Stimulated activated CD4-positive, alpha-beta T cell treated with anti-CD3 and anti-CD28 coated beads, TNF-alpha, amount 100 ng/mL, for 1 hour (primary cell): ENCODE results near the gene RNMT.

Experiments
- DNase-seq, 3 donors: peaks; one replicate each; pipeline ENCODE4 v3.0.0-alpha.2; 2020; ENCODE audit warnings: low read depth in 3 of 3, low spot score in 1 of 3

The RNMT gene

DNA sequence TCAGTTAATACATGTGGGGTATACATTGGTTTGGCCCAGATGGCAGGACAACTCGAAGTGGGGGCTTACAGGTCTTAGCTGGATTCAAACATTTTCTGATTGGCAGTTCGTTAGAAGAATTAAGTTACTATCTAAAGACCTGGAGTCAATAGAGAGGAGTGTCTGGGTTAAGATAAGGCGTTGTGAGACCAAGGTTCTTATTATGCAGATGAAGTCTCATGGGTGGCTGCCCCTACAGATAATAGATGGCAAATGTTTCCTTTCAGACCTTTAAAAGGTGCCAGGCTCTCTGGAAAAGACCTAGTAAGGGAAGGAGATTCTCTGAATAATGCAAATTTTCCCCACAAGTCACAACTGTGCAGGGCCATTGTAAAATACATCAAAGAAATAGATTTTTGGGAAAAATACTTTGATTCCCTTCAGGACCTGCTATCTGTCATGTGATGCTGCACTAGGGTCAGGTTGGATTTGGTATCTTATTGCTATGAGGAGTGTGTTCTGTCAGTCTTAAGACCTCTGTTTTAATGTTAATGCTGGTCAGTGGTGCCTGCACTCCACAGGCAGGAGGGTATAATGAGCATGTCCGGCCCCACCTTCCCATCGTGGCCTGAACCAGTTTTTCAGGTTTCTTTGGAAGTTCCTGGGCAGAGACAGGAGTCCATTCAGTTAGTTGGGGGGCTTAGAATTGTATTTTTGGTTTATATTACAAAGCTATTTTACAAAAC lies 83.2 kb downstream of the RNMT start:
- DNase-seq: no peak

DNA sequence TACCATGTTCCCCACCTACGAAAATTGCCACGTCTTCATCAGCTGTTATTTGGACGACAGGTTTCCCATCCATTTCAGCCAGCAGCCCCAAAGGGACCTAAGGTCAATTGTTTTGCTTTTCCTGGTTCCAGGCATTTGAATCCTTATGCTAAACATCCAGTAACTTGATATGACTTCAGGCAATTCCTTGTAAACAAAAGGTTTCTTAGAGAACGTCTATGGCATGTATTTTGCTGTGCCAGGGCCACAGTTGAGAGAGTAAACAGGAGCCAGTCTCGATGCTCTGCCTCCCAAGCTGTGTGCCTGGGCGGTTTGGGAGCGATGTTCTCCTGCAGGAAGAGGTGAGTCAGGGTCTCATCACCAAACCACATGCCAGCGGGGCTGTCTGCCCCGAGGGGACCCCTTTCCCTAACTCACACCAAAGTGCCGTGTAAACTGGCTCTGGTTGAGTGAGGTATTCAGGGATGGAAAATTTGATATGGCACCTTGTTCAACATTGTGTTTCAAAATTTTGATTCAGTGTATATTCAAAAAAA lies 84.5 kb downstream of the RNMT start:
- no peak for DNase-seq

GRCh38 chr18:13811993-13812392 lies 85.5 kb downstream of the RNMT start:
- no peak for DNase-seq

GRCh38 chr18:13813271-13813849 lies 86.9 kb downstream of the RNMT start:
- DNase-seq: peak in 2 of 3 donors; percentile 11 to 49
